HEK293T (cell line): ENCODE measurements around the gene FERMT2.

Source experiments
- BHLHE40 ChIP-seq: fragments of 450-650 bp; IDR thresholded peaks from 2 replicates; pipeline ENCODE4 v1.6.1; 2016; ENCODE audit warnings: mild to moderate bottlenecking, moderate library complexity, borderline replicate concordance
- CTBP1 ChIP-seq: fragments of 450-650 bp; IDR thresholded peaks from 2 replicates; pipeline ENCODE4 v1.6.1; 2016; ENCODE audit warnings: borderline replicate concordance
- ELF4 ChIP-seq: fragments of 450-650 bp; IDR thresholded peaks from 2 replicates; pipeline ENCODE4 v1.6.1; 2017; ENCODE audit warnings: antibody characterized with exemption
- FOXA1 ChIP-seq: fragments of 450-650 bp; IDR thresholded peaks from 2 replicates; pipeline ENCODE4 v1.6.1; 2016; ENCODE audit warnings: mild to moderate bottlenecking
- SUZ12 ChIP-seq: fragments of 450-650 bp; IDR thresholded peaks from 2 replicates; pipeline ENCODE4 v1.6.1; 2016; ENCODE audit warnings: mild to moderate bottlenecking
- ZNF384 ChIP-seq: fragments of 450-650 bp; IDR thresholded peaks from 2 replicates; pipeline ENCODE4 v1.6.1; 2016

- TF ChIP-seq ZNF384 (no peak), BHLHE40 (no peak), CTBP1 (no peak), ELF4 (no peak), SUZ12 (no peak), FOXA1 (no peak)
Observed at GRCh38 chr14:52868911-52869618, 81.8 kb downstream of the FERMT2 start.
